AG09319 (cell line): ENCODE data around the gene ZXDA.
"Not testable (repeated sequence)": the region's sequence is repeated elsewhere in the genome, so short reads cannot be mapped to it uniquely, and the experiment has no call there.

Experiments used
- DNase-seq: peaks from one replicate; pipeline ENCODE4 v3.0.0-alpha.2; 2010; ENCODE audit warnings: low read depth; ENCODE audit errors: extremely low read depth
- TF ChIP-seq, protein P1 (sequence below): IDR thresholded peaks from 2 replicates; pipeline ENCODE4 v1.5.1; 2011; ENCODE audit warnings: low read depth, mild to moderate bottlenecking, inconsistent platforms, low read length, moderate library complexity

The ZXDA gene, protein sequence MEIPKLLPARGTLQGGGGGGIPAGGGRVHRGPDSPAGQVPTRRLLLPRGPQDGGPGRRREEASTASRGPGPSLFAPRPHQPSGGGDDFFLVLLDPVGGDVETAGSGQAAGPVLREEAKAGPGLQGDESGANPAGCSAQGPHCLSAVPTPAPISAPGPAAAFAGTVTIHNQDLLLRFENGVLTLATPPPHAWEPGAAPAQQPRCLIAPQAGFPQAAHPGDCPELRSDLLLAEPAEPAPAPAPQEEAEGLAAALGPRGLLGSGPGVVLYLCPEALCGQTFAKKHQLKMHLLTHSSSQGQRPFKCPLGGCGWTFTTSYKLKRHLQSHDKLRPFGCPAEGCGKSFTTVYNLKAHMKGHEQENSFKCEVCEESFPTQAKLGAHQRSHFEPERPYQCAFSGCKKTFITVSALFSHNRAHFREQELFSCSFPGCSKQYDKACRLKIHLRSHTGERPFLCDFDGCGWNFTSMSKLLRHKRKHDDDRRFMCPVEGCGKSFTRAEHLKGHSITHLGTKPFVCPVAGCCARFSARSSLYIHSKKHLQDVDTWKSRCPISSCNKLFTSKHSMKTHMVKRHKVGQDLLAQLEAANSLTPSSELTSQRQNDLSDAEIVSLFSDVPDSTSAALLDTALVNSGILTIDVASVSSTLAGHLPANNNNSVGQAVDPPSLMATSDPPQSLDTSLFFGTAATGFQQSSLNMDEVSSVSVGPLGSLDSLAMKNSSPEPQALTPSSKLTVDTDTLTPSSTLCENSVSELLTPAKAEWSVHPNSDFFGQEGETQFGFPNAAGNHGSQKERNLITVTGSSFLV

DNA sequence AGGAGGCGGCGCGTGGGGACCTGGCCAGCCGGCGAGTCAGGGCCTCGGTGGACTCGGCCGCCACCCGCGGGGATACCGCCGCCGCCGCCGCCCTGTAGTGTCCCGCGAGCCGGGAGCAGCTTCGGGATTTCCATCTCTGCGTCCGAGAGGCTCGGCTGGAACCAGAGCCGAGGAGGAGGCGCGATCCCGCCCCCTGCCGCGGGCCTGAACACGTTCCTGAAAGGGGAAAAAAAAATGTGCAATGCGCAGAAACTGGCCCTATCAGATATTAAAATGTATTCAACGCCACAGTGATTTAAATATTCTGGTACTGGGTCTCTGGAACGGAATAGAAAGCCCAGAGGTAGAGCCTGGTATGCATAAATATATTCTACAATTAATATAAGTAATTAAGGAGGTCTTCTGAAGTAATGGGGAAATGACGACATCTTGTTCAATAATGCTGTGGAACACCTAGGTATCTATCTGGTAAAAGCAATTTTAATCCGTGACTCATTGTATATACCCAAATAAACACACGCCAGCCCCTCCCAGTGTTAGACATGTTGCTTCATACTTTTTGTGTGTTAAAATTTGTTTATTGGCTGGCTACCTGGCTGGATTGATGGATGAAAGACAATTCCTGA lies at the start of gene ZXDA:
TSS of gene ZXDA (minus strand) at position 172 of the 626 bp plus-strand sequence. CDS start at position 134, 38 bp downstream.
- DNase-seq = not testable (repeated sequence)

DNA sequence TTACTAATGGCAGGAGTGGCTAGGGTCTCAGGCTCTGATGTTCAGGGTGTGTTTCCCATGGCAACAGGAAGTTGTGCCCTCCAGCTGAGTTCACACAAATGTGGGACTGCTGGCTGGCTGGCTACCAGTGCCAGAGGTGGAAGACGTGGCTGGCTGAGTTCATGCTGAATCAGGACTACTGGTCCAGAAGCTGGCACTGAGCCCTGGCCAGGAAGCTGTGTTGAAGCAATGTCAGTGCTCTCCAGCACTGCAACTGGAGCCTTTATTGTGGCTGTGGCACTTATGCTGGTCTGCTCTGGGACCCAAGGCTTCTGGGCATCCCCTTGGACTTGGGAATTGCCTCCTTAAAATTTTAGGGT lies 42.0 kb upstream of the ZXDA start:
- TF ChIP-seq, protein P1, sequence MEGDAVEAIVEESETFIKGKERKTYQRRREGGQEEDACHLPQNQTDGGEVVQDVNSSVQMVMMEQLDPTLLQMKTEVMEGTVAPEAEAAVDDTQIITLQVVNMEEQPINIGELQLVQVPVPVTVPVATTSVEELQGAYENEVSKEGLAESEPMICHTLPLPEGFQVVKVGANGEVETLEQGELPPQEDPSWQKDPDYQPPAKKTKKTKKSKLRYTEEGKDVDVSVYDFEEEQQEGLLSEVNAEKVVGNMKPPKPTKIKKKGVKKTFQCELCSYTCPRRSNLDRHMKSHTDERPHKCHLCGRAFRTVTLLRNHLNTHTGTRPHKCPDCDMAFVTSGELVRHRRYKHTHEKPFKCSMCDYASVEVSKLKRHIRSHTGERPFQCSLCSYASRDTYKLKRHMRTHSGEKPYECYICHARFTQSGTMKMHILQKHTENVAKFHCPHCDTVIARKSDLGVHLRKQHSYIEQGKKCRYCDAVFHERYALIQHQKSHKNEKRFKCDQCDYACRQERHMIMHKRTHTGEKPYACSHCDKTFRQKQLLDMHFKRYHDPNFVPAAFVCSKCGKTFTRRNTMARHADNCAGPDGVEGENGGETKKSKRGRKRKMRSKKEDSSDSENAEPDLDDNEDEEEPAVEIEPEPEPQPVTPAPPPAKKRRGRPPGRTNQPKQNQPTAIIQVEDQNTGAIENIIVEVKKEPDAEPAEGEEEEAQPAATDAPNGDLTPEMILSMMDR = no peak
- DNase-seq = no peak

- TF ChIP-seq, protein P1 = no peak
- no peak for DNase-seq
Observed at GRCh38 chrX:57951666-57952319, 41.5 kb upstream of the ZXDA start.

GRCh38 chrX:57933321-57933720 lies 23.1 kb upstream of the ZXDA start:
- TF ChIP-seq, protein P1 = no peak
- DNase-seq = no peak

DNA sequence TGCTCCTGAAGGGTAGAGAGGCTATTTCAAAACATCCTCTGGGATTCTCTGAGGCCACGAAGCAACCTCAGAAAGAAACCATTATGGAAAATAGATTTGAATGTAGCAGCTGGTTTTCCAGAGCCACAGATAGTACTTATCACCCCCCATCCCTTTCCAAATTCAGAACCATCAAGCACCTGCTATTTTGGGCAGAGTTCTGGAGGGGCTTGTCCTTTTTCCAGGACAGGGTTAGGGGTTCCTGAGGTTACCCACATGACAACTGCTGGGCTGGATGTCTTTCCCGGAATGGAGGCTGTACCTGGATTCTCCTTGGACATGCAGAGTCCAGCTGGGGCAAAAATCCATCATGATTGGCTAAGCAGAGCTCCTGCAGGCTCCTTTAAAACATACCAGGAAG lies 22.0 kb upstream of the ZXDA start:
- TF ChIP-seq, protein P1 = no peak

GRCh38 chrX:57930051-57930450 lies 19.8 kb upstream of the ZXDA start:
- no peak for DNase-seq
- TF ChIP-seq, protein P1 = no peak

More for the DNA sequence above, 22.0 kb upstream of the ZXDA start:
- DNase-seq = no peak

DNA sequence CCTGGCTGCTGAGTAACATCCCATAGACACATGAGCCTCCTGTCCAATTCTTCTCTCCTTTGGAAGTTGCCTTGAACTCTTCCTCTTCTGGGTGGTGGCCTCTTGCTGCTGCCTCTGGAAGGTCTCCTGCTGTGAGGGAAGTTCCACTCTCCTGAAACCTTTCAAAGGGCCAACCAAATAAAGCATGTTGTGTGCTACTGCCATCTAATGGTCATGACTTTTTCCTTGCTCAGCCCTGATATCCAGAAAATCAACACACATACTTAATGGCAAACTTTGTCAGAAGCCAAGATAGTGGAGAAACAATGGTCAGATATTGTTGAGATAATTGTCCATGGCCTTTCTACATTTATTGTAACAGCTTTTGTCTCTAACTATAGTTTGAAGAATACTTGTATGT lies 19.1 kb upstream of the ZXDA start:
- TF ChIP-seq, protein P1 = peak; percentile 47
- DNase-seq = no peak
